ENCODE measurements around the gene CBFA2T3.

Gene CBFA2T3

DNA sequence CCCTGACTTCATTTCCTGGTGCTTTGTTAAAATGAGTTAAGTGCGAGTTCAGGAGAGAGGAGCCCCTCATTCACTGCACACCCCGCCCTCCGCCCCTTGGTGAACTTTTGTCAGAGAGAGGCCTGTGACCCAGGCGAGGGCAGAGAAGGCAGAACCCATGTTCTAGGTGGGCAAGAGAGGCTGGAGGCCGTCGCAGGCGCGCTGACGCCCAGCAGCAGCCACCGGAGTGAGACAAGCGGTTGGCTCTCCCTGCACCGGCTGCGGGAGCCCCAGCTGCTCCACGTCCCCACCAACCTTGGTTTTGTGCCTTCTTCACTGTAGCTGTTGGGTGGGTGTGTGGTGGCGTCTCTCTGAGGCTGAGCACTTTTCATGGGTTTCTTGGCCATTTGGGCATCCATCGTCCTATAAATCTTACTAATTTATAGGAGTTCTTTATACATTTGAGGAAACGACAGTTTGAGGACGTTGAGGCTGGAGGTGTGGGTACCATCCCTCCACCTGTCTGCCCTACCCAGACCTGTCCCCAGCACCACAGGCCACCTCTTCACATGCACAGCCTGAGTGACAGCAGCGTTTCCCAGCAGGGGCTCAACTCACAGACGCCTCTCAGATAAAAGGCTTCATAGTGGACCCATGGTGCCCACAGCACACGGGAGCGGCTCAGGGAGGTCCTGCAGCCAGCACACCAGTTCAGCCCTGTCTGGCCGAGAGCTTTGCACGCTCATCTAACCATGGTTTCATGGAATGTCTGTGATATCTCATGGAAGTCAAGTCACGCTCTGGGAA lies 45.2 kb upstream of the CBFA2T3 start:
- TF ChIP-seq, protein P1, sequence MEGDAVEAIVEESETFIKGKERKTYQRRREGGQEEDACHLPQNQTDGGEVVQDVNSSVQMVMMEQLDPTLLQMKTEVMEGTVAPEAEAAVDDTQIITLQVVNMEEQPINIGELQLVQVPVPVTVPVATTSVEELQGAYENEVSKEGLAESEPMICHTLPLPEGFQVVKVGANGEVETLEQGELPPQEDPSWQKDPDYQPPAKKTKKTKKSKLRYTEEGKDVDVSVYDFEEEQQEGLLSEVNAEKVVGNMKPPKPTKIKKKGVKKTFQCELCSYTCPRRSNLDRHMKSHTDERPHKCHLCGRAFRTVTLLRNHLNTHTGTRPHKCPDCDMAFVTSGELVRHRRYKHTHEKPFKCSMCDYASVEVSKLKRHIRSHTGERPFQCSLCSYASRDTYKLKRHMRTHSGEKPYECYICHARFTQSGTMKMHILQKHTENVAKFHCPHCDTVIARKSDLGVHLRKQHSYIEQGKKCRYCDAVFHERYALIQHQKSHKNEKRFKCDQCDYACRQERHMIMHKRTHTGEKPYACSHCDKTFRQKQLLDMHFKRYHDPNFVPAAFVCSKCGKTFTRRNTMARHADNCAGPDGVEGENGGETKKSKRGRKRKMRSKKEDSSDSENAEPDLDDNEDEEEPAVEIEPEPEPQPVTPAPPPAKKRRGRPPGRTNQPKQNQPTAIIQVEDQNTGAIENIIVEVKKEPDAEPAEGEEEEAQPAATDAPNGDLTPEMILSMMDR (IDR thresholded peaks at IDR 0.05; ENCODE audit: low read depth, low read length, missing control alignments), result no peak
- in situ Hi-C loops (cut with HindIII; ENCODE audit: low sequenced_read_pairs), result no loop called here
- no peak for DNase-seq (ENCODE audit: low read depth)
- no peak overlapping the region for H3K4me3 ChIP-seq (ENCODE audit: low read depth, low read length)

DNA sequence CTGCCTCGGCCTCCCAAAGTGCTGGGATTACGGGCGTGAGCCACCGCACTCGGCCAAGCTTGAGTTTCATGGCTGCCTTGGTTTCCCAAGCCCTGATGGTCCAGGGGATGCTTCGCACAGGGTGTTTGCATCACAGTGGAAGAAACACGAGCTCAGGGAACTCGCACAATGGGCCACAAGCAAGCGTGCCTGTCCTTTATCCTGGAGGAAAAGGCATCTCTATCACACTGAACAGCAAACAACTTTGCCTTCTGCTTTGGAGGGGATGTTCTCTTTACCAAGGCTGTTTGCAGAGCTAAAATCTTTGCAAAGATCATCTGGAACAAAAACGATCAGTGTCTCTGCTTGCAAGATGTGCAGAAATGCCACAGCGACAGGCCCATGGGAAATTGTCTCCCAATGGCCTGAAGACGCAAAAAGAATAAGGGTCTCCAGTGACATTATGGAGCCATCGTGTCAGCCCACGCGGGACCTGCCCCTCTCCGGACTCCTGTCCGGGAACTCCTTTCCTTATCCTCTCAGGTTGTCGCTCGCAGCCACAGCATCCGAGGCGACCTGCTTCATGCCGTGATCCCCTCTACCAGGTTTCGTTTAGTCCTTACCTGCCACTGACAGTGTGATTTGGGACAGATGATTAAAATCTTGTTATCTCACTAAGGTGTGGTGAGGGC lies 44.1 kb upstream of the CBFA2T3 start:
- no peak for DNase-seq (ENCODE audit: low read depth)
- H3K4me3 ChIP-seq (ENCODE audit: low read depth, low read length), result no peak overlapping the region
- in situ Hi-C loops (cut with HindIII; ENCODE audit: low sequenced_read_pairs), result no loop called here
- TF ChIP-seq, protein P1 (IDR thresholded peaks at IDR 0.05; ENCODE audit: low read depth, low read length, missing control alignments), result no peak

DNA sequence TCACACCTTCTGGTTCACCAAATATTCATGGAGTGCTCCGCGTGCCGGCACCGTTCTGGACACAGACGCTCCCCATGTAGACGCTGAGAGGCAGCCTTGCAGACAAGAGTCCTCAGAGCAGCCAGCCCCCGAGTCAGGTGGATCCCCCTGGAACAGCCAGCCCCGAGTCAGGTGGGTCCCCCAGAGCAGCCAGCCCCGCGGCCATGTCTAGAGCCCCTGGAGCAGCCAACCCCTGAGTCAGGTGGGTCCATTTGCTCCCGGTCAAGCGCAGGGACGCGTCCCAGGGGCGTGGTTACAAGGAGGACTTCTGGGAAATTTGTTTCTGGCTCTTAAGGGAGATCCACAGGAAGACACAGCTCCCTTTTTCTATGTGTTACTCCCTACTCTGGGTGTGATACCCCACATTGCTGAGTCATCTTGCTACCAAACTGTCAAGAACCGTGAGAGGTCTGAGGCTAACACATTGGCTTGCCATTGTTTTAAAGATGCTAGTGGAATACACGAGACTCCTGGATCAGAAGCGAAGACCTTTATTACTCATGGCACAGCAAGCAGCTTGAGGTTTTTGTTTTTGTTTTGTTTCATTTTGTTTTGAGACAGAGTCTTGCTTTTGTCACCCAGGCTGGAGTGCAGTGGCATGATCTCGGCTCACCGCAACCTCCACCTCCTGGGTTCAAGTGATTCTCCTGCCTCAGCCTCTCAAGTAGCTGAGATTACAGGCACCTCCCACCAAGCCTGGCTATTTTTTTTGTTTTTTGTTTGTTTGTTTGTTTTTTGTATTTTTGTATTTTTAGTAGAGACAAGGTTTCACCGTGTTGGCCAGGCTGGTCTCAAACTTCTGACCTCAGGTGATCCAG lies 43.3 kb upstream of the CBFA2T3 start:
- DNase-seq (ENCODE audit: low read depth), result no peak
- TF ChIP-seq, protein P1 (IDR thresholded peaks at IDR 0.05; ENCODE audit: low read depth, low read length, missing control alignments), result no peak
- no peak overlapping the region for H3K4me3 ChIP-seq (ENCODE audit: low read depth, low read length)
- in situ Hi-C loops (cut with HindIII; ENCODE audit: low sequenced_read_pairs), result no loop called here

DNA sequence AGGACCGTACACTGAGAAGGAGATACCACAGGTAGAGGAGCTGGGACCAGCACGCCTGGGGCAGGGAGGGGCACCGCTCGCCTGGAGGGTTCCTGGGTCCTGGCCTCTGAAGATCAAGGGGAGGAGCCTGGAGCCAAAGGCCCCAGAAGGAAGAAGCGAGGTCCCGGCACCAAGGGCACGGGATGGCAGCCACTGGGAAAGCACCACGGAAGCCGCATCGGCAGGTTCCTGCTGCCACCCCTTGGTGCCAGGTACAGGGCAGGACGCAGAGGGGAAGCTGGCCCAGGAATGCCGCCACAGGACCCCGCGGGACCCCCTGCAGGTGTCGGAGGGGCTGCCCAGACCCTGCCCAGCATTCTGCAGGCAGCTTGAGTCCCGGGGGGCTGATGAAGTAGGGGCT lies 42.5 kb upstream of the CBFA2T3 start:
- TF ChIP-seq, protein P1 (IDR thresholded peaks at IDR 0.05; ENCODE audit: low read depth, low read length, missing control alignments), result no peak
- no peak for DNase-seq (ENCODE audit: low read depth)
- in situ Hi-C loops (cut with HindIII; ENCODE audit: low sequenced_read_pairs), result no loop called here
- H3K4me3 ChIP-seq (ENCODE audit: low read depth, low read length), result no peak overlapping the region

DNA sequence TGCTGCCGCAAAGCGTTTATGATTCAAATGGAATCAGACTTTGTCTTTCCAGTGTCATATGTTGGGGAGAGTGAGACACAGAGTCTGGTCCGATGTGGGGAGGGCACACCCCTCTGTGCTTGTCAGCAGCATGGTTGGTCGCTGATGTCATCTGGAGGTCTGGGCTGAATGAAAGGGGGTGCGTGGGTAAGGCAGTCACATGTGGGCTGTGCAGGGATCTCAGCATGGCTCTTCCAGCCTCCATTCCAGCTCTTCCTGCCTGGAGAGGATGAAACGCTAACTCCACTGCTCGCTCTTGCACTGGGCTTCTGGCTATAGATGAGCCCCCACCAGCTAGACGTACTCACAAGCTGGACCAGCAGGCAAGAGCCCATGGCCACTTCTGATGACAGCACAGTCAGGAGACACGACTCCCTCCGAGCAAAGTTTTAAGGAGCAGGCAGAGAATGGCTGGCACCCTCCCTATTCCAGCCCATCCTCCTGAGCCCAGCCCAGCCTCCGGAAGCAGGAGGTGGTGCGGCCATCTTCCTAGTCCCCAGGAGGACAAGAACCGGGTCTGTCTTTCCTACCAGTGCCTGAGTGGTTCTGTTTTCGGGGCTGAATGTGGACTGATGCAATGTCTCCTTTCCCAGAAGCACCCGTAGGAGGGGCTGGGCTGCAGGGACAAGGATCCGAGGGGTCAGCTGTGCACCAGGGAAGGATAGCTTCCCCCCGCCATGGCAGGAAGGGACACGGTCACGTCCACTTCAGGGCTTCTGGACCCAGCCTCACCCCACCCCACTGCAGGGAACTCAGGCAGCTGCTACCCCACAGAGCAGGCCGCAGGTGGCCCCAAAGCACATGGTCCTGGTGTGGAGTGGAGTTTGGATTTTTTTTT lies 41.5 kb upstream of the CBFA2T3 start:
- TF ChIP-seq, protein P1 (IDR thresholded peaks at IDR 0.05; ENCODE audit: low read depth, low read length, missing control alignments), result no peak
- in situ Hi-C loops (cut with HindIII; ENCODE audit: low sequenced_read_pairs), result no loop called here
- no peak for DNase-seq (ENCODE audit: low read depth)
- no peak overlapping the region for H3K4me3 ChIP-seq (ENCODE audit: low read depth, low read length)
